Progenitor cell of endocrine pancreas (in vitro differentiated cells): Measurements from ENCODE around the gene TM4SF20. TPM values are rescaled to one million over a fixed set of nuclear protein-coding genes. Genes with fewer than 3 reads are reported as not detected.
A peak's percentile ranks its signal among the peaks of the same experiment; 100 is the strongest.

Experiments
- DNase-seq: peaks from one replicate; pipeline ENCODE4 v3.0.0; 2021; ENCODE audit warnings: low spot score; ENCODE audit not compliant: unreplicated experiment
- H3K27ac Mint-ChIP-seq: 2 replicates; pipeline ENCODE4 v1.8.0; 2021; ENCODE audit warnings: mild to moderate bottlenecking, moderate library complexity, mixed read lengths
- H3K27me3 Mint-ChIP-seq: 2 replicates; pipeline ENCODE4 v1.8.0; 2021; ENCODE audit warnings: mixed read lengths
- H3K36me3 Mint-ChIP-seq: 2 replicates; pipeline ENCODE4 v1.8.0; 2022; ENCODE audit warnings: mixed read lengths; ENCODE audit not compliant: insufficient read depth
- H3K4me1 Mint-ChIP-seq: 2 replicates; pipeline ENCODE4 v1.8.0; 2021; ENCODE audit warnings: low read depth, mixed read lengths
- H3K4me3 Mint-ChIP-seq: 2 replicates; pipeline ENCODE4 v1.8.0; 2021; ENCODE audit warnings: low read depth, mild to moderate bottlenecking, moderate library complexity, mixed read lengths
- H3K9me3 Mint-ChIP-seq: 2 replicates; pipeline ENCODE4 v1.8.0; 2021; ENCODE audit warnings: low read depth, mixed read lengths
- CTCF ChIP-seq: fragments of 200-600 bp; sonication (generic); IDR thresholded peaks from one replicate; pipeline ENCODE4 v1.5.0; 2021; ENCODE audit warnings: antibody characterized with exemption, mild to moderate bottlenecking; ENCODE audit not compliant: unreplicated experiment
- total RNA-seq: library from RNA; stranded (reverse); gene quantifications from 2 replicates; pipeline ENCODE4 v1.2.1, GENCODE V29; 2021

TM4SF20 gene
- total RNA-seq, 1 donor from 2014 or later: not detected

GRCh38 chr2:227339098-227339599 is 40.0 kb downstream of the TM4SF20 start:
- peaks cover 23% of the 10 kb centered on the region for H3K4me1 Mint-ChIP-seq
- no peaks in the 10 kb centered on the region for H3K9me3 Mint-ChIP-seq
- TF ChIP-seq CTCF: no peak
- H3K27me3 Mint-ChIP-seq: no peaks in the 10 kb centered on the region
- H3K36me3 Mint-ChIP-seq: peaks cover 28% of the 10 kb centered on the region
- H3K4me3 Mint-ChIP-seq: no peak overlapping the region
- H3K27ac Mint-ChIP-seq: peak overlapping the region; percentile 42
- no peak for DNase-seq

- Mint-ChIP-seq H3K27me3 (no peaks in the 10 kb centered on the region), H3K36me3 (peaks cover 32% of the 10 kb centered on the region), H3K9me3 (no peaks in the 10 kb centered on the region), H3K4me3 (no peak overlapping the region), H3K4me1 (peaks cover 23% of the 10 kb centered on the region), H3K27ac (no peak overlapping the region)
- DNase-seq: no peak
- no peak for TF ChIP-seq CTCF
Measured at GRCh38 chr2:227337442-227337841, 41.7 kb downstream of the TM4SF20 start.

- Mint-ChIP-seq H3K36me3 (peaks cover 41% of the 10 kb centered on the region), H3K9me3 (no peaks in the 10 kb centered on the region), H3K4me3 (no peak overlapping the region), H3K4me1 (peaks cover 23% of the 10 kb centered on the region), H3K27me3 (no peaks in the 10 kb centered on the region), H3K27ac (no peak overlapping the region)
- no peak for TF ChIP-seq CTCF
- DNase-seq: no peak
Measured at GRCh38 chr2:227335713-227336112, 43.4 kb downstream of the TM4SF20 start.

GRCh38 chr2:227326783-227327182 is 52.3 kb downstream of the TM4SF20 start:
- H3K27me3 Mint-ChIP-seq: no peaks in the 10 kb centered on the region
- no peak for DNase-seq
- H3K4me1 Mint-ChIP-seq: peaks cover 9% of the 10 kb centered on the region

GRCh38 chr2:227325839-227326195 is 53.3 kb downstream of the TM4SF20 start:
- no peaks in the 10 kb centered on the region for H3K27me3 Mint-ChIP-seq
- H3K4me3 Mint-ChIP-seq: peak overlapping the region; percentile 94
- peaks cover 9% of the 10 kb centered on the region for H3K4me1 Mint-ChIP-seq
- no peak for TF ChIP-seq CTCF
- no peak for DNase-seq
- peak overlapping the region; percentile 99 for H3K27ac Mint-ChIP-seq
- H3K9me3 Mint-ChIP-seq: peaks cover 19% of the 10 kb centered on the region
- H3K36me3 Mint-ChIP-seq: peaks cover 13% of the 10 kb centered on the region

More at GRCh38 chr2:227326783-227327182, 52.3 kb downstream of the TM4SF20 start:
- Mint-ChIP-seq H3K4me3 (peak overlapping the region; percentile 94), H3K36me3 (peaks cover 20% of the 10 kb centered on the region), H3K9me3 (peaks cover 15% of the 10 kb centered on the region), H3K27ac (no peak overlapping the region)
- no peak for TF ChIP-seq CTCF
